IMR-90 (cell line): ENCODE data around the gene PSMB1. TPM values are rescaled to one million over a fixed set of nuclear protein-coding genes. Genes with fewer than 3 reads are reported as not detected.

Source experiments
- ATAC-seq: fragments of 200-7000 bp; cut with Tn5 transposase; 2 replicates; pipeline ENCODE4 v1.9.1; 2020; ENCODE audit warnings: low read depth, mild to moderate bottlenecking, moderate library complexity
- BruUV-seq: library from RNA; stranded (reverse); fragments of 400-500 nt; replicated peaks from 2 replicates; lab custom pipeline; 2021; lab: Mats Ljungman, UMichigan
- CTCF ChIA-PET: fragments of 300-600 bp; formaldehyde crosslinking; extraction: SDS; loops from one replicate; lab custom pipeline; 2021; ENCODE audit warnings: antibody characterized with exemption; lab: Yijun Ruan, JAX
- POLR2A ChIA-PET: fragments of 300-600 bp; sonication (Branson Sonifier 250); formaldehyde crosslinking; loops from one replicate; lab custom pipeline; 2022; ENCODE audit warnings: antibody characterized with exemption; ENCODE audit not compliant: unreplicated experiment; lab: Charles Lee
- DNase-seq: peaks from one replicate; pipeline ENCODE4 v3.0.0; 2013
- H2AFZ ChIP-seq: replicated peaks from 2 replicates; pipeline ENCODE3; 2013; ENCODE audit warnings: low read length, mild to moderate bottlenecking; ENCODE audit not compliant: poor library complexity
- H2AK5ac ChIP-seq: 2 replicates; pipeline ENCODE4 v1.6.1; 2013; ENCODE audit warnings: low read depth, low read length, inconsistent platforms
- H2AK9ac ChIP-seq: replicated peaks from 2 replicates; pipeline ENCODE3; 2013; ENCODE audit warnings: mild to moderate bottlenecking, low read depth, low read length, moderate library complexity; ENCODE audit not compliant: poor library complexity
- H2BK120ac ChIP-seq: 2 replicates; pipeline ENCODE4 v1.6.1; 2013; ENCODE audit warnings: low read depth, low read length, inconsistent platforms
- H2BK15ac ChIP-seq: 3 replicates; pipeline ENCODE4 v1.6.1; 2013; ENCODE audit warnings: low read depth, low read length, inconsistent platforms
- H2BK20ac ChIP-seq: 2 replicates; pipeline ENCODE4 v1.6.1; 2013; ENCODE audit warnings: low read depth, mild to moderate bottlenecking, inconsistent platforms, low read length, moderate library complexity
- H2BK5ac ChIP-seq: 2 replicates; pipeline ENCODE4 v1.6.1; 2013; ENCODE audit warnings: mild to moderate bottlenecking, low read depth, low read length, inconsistent platforms; ENCODE audit not compliant: poor library complexity, severe bottlenecking
- H3K14ac ChIP-seq: replicated peaks from 2 replicates; pipeline ENCODE4 v1.6.1; 2013; ENCODE audit warnings: low read depth, low read length, inconsistent platforms
- H3K18ac ChIP-seq: 2 replicates; pipeline ENCODE4 v1.6.1; 2013; ENCODE audit warnings: low read depth, low read length, control low read depth
- H3K23ac ChIP-seq: 2 replicates; pipeline ENCODE4 v1.6.1; 2013; ENCODE audit warnings: low read depth, low read length, inconsistent platforms
- H3K27ac ChIP-seq: 2 replicates; pipeline ENCODE4 v1.5.1; 2013; ENCODE audit warnings: mild to moderate bottlenecking, control low read depth, low read length; ENCODE audit not compliant: insufficient read depth
- H3K27me3 ChIP-seq: 2 replicates; pipeline ENCODE4 v1.6.1; 2013; ENCODE audit warnings: low read length; ENCODE audit not compliant: control insufficient read depth, insufficient read depth
- H3K36me3 ChIP-seq: 2 replicates; pipeline ENCODE4 v1.6.1; 2013; ENCODE audit warnings: low read length, mixed read lengths; ENCODE audit not compliant: control insufficient read depth, insufficient read depth
- H3K4ac ChIP-seq: 2 replicates; pipeline ENCODE4 v1.6.1; 2013; ENCODE audit warnings: low read depth, low read length, inconsistent platforms
- H3K4me1 ChIP-seq: 2 replicates; pipeline ENCODE4 v1.6.1; 2013; ENCODE audit warnings: low read length, mixed read lengths; ENCODE audit not compliant: control insufficient read depth, insufficient read depth
- H3K4me2 ChIP-seq: 2 replicates; pipeline ENCODE4 v1.6.1; 2013; ENCODE audit warnings: low read depth, mild to moderate bottlenecking, control low read depth, low read length, moderate library complexity
- H3K4me3 ChIP-seq: 2 replicates; pipeline ENCODE4 v1.5.1; 2013; ENCODE audit warnings: low read depth, mild to moderate bottlenecking, control low read depth, low read length, moderate library complexity; ENCODE audit not compliant: insufficient read depth
- H3K56ac ChIP-seq: 2 replicates; pipeline ENCODE4 v1.6.1; 2013; ENCODE audit warnings: low read length, inconsistent platforms; ENCODE audit not compliant: insufficient read depth; ENCODE audit errors: extremely low read depth
- H3K79me1 ChIP-seq, 2 experiments: 2 replicates each; pipeline ENCODE4 v1.6.1; 2013; ENCODE audit warnings: low read length in 2 of 2, inconsistent platforms in 1 of 2, low read depth in 1 of 2
- H3K9ac ChIP-seq: 2 replicates; pipeline ENCODE4 v1.6.1; 2013; ENCODE audit warnings: low read depth, low read length, control low read depth
- H3K9me1 ChIP-seq: 2 replicates; pipeline ENCODE4 v1.6.1; 2013; ENCODE audit warnings: low read length, inconsistent platforms; ENCODE audit not compliant: insufficient read depth
- H3K9me3 ChIP-seq: 2 replicates; pipeline ENCODE4 v1.6.1; 2013; ENCODE audit warnings: low read length; ENCODE audit not compliant: control insufficient read depth, insufficient read depth
- H4K20me1 ChIP-seq: 2 replicates; pipeline ENCODE4 v1.6.1; 2013; ENCODE audit warnings: low read length, inconsistent platforms; ENCODE audit not compliant: insufficient read depth
- H4K5ac ChIP-seq: 2 replicates; pipeline ENCODE4 v1.6.1; 2013; ENCODE audit warnings: mild to moderate bottlenecking, low read depth, low read length, control low read depth
- H4K8ac ChIP-seq, 2 experiments: 2 replicates each; pipeline ENCODE4 v1.6.1; 2013; ENCODE audit warnings: low read depth in 2 of 2, low read length in 2 of 2, control low read depth in 1 of 2, inconsistent platforms in 1 of 2
- H4K91ac ChIP-seq: 2 replicates; pipeline ENCODE4 v1.6.1; 2013; ENCODE audit warnings: low read depth, low read length, inconsistent platforms; ENCODE audit not compliant: insufficient read depth
- BHLHE40 ChIP-seq: fragments of 150-350 bp; IDR thresholded peaks from 2 replicates; pipeline ENCODE4 v1.6.1; 2016; ENCODE audit warnings: mild to moderate bottlenecking, low read depth, low read length
- CEBPB ChIP-seq: IDR thresholded peaks from 2 replicates; pipeline ENCODE4 v1.6.1; 2012; ENCODE audit warnings: low read depth, low read length, improper control_type of control experiment
- FOS ChIP-seq: fragments of 150-350 bp; IDR thresholded peaks from 2 replicates; pipeline ENCODE4 v1.6.1; 2016; ENCODE audit warnings: low read depth, low read length
- MAFK ChIP-seq: IDR thresholded peaks from 2 replicates; pipeline ENCODE4 v1.6.1; 2012; ENCODE audit warnings: low read depth, low read length, improper control_type of control experiment
- MAZ ChIP-seq: IDR thresholded peaks from 2 replicates; pipeline ENCODE4 v1.6.1; 2012; ENCODE audit warnings: low read depth, mild to moderate bottlenecking, low read length, improper control_type of control experiment, moderate library complexity, borderline replicate concordance
- MXI1 ChIP-seq: IDR thresholded peaks from 2 replicates; pipeline ENCODE4 v1.6.1; 2012; ENCODE audit warnings: low read depth, mild to moderate bottlenecking, low read length, moderate library complexity, borderline replicate concordance
- NFE2L2 ChIP-seq: fragments of 150-350 bp; IDR thresholded peaks from 2 replicates; pipeline ENCODE4 v1.6.1; 2016; ENCODE audit warnings: low read depth, mild to moderate bottlenecking, low read length
- POLR2A ChIP-seq: IDR thresholded peaks from 2 replicates; pipeline ENCODE4 v1.6.1; 2012; ENCODE audit warnings: mild to moderate bottlenecking, low read depth, low read length
- RAD21 ChIP-seq: IDR thresholded peaks from 2 replicates; pipeline ENCODE4 v1.6.1; 2012; ENCODE audit warnings: low read length, improper control_type of control experiment
- RCOR1 ChIP-seq: IDR thresholded peaks from 2 replicates; pipeline ENCODE4 v1.6.1; 2012; ENCODE audit warnings: mild to moderate bottlenecking, low read length, improper control_type of control experiment; ENCODE audit not compliant: insufficient replicate concordance
- RFX5 ChIP-seq: IDR thresholded peaks from 2 replicates; pipeline ENCODE4 v1.8.0; 2012; ENCODE audit warnings: low read depth, mild to moderate bottlenecking, low read length, moderate library complexity
- SMC3 ChIP-seq: fragments of 150-350 bp; IDR thresholded peaks from 2 replicates; pipeline ENCODE4 v1.6.1; 2016; ENCODE audit warnings: low read depth, mild to moderate bottlenecking, antibody characterized with exemption, low read length, moderate library complexity
- WGBS, 2 experiments: methylation state at CpG; one replicate each; pipeline versions ENCODE4 v1.1.5 to v1.1.7; 2013; ENCODE audit warnings: missing lambda C conversion rate in 2 of 2; ENCODE audit not compliant: insufficient read length in 1 of 2; ENCODE audit errors: extremely low coverage in 2 of 2; 5-methylcytosine and 5-hydroxymethylcytosine counted together
- dilution Hi-C: fragments of 300-500 bp; cut with HindIII; formaldehyde crosslinking; loops from one replicate; pipeline ENCODE4 v1.14.3; 2018; ENCODE audit warnings: low sequenced_read_pairs; ENCODE audit not compliant: unreplicated experiment
- in situ Hi-C: fragments of 300-500 bp; cut with MboI; formaldehyde crosslinking; loops from 3 replicates; pipeline ENCODE4 v1.14.3; 2019; ENCODE audit warnings: low sequenced_read_pairs, inconsistent platforms, mixed read lengths
- intact Hi-C: fragments of 100-400 bp; cut with micrococcal nuclease; formaldehyde crosslinking; loops from 2 replicates; pipeline ENCODE4 v1.10.0; 2022
- polyA plus RNA-seq, 3 experiments: library from polyadenylated mRNA; depleted of rRNA; stranded (reverse); fragments of >200 nt; gene quantifications; 2 replicates each; pipeline ENCODE4 v1.2.3, GENCODE V29; 2012; ENCODE audit warnings: low replicate concordance in 1 of 3
- total RNA-seq: library from RNA; depleted of rRNA; stranded (reverse); fragments of >200 nt; gene quantifications from 2 replicates; pipeline ENCODE4 v1.2.3, GENCODE V29; 2012
- TF ChIP-seq, protein P1 (sequence below): fragments of 150-350 bp; IDR thresholded peaks from 2 replicates; pipeline ENCODE4 v1.6.1; 2016; ENCODE audit warnings: low read depth, mild to moderate bottlenecking, low read length, moderate library complexity, borderline replicate concordance
- TF ChIP-seq, protein P2 (sequence below): conservative IDR thresholded peaks from 2 replicates; pipeline ENCODE4 v1.5.1; 2012; ENCODE audit warnings: mild to moderate bottlenecking, low read depth, low read length, improper control_type of control experiment
- TF ChIP-seq, protein P3 (sequence below): fragments of 150-350 bp; IDR thresholded peaks from 2 replicates; pipeline ENCODE4 v1.6.1; 2017; ENCODE audit warnings: mild to moderate bottlenecking, antibody characterized with exemption, low read length, low read depth

Gene PSMB1
- total and polyA plus RNA-seq, 2 of the 4 experiments (the other 2 are of a cell fraction) = 450 to 508 TPM

DNA sequence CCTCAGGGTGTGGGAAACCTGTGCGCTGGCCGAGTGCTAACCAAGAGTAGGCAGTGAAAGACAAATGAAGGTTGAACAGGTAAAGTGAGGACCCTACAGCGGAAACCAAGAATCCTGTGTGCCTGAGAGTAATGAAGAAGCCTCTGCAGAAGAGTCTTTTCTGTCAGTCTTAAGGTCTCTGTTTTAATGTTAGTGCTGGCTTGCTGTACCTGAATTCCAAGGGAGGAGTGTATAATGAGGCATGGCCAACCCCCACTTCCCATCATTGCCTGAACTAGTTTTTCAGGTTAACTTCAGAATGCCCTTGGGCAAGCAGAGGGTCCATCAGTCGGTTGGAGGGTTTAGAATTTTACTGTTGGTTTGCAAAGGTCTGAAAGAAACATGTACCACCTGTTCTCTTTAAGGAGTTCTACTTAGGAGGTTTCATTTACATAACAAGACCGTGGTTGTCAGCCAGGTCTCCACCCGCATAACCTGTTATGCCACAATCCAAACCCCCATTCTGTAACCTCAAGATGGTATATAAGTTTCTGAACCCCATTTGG lies 31.9 kb upstream of the PSMB1 start:
- peak overlapping the region; percentile 47 for H4K5ac ChIP-seq
- no TSS peak for BruUV-seq
- peak overlapping the region; percentile 24; the same call in 1 of the 2 replicates for H4K91ac ChIP-seq
- H2BK15ac ChIP-seq = no peak overlapping the region
- no peak overlapping the region for H2BK20ac ChIP-seq
- TF ChIP-seq MAZ (no peak), RCOR1 (no peak), BHLHE40 (no peak), POLR2A (no peak), MAFK (no peak), NFE2L2 (no peak), RAD21 (no peak), FOS (no peak), MXI1 (no peak), SMC3 (no peak), RFX5 (no peak), CEBPB (no peak)
- TF ChIP-seq, protein P1, sequence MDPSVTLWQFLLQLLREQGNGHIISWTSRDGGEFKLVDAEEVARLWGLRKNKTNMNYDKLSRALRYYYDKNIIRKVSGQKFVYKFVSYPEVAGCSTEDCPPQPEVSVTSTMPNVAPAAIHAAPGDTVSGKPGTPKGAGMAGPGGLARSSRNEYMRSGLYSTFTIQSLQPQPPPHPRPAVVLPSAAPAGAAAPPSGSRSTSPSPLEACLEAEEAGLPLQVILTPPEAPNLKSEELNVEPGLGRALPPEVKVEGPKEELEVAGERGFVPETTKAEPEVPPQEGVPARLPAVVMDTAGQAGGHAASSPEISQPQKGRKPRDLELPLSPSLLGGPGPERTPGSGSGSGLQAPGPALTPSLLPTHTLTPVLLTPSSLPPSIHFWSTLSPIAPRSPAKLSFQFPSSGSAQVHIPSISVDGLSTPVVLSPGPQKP = no peak
- TF ChIP-seq, protein P2, sequence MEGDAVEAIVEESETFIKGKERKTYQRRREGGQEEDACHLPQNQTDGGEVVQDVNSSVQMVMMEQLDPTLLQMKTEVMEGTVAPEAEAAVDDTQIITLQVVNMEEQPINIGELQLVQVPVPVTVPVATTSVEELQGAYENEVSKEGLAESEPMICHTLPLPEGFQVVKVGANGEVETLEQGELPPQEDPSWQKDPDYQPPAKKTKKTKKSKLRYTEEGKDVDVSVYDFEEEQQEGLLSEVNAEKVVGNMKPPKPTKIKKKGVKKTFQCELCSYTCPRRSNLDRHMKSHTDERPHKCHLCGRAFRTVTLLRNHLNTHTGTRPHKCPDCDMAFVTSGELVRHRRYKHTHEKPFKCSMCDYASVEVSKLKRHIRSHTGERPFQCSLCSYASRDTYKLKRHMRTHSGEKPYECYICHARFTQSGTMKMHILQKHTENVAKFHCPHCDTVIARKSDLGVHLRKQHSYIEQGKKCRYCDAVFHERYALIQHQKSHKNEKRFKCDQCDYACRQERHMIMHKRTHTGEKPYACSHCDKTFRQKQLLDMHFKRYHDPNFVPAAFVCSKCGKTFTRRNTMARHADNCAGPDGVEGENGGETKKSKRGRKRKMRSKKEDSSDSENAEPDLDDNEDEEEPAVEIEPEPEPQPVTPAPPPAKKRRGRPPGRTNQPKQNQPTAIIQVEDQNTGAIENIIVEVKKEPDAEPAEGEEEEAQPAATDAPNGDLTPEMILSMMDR = no peak
- TF ChIP-seq, protein P3, sequence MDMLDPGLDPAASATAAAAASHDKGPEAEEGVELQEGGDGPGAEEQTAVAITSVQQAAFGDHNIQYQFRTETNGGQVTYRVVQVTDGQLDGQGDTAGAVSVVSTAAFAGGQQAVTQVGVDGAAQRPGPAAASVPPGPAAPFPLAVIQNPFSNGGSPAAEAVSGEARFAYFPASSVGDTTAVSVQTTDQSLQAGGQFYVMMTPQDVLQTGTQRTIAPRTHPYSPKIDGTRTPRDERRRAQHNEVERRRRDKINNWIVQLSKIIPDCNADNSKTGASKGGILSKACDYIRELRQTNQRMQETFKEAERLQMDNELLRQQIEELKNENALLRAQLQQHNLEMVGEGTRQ = no peak
- no peak overlapping the region for H2BK120ac ChIP-seq
- ChIA-PET POLR2A (no interaction called here), CTCF (no interaction called here)
- no peaks in the 10 kb centered on the region; the same call in 1 of the 2 replicates for H3K9me1 ChIP-seq
- peak overlapping the region; percentile 59 for H3K27ac ChIP-seq
- H3K36me3 ChIP-seq = peaks cover 12% of the 10 kb centered on the region
- H2AFZ ChIP-seq = peak overlapping the region; percentile 91
- no peak overlapping the region for H3K18ac ChIP-seq
- no peaks in the 10 kb centered on the region; the same call in 1 of the 2 replicates for H4K20me1 ChIP-seq
- H3K4me1 ChIP-seq = peaks cover 3% of the 10 kb centered on the region; the same call in 1 of the 2 replicates
- peak overlapping the region; percentile 78 for H3K9ac ChIP-seq
- peaks cover 11 to 29% of the 10 kb centered on the region in 2 experiments; a peak in 3 of 4 replicates for H3K79me1 ChIP-seq
- peak overlapping the region; percentile 70 for H3K4me3 ChIP-seq
- H4K8ac ChIP-seq = peak overlapping the region; percentile 79 to 83
- H3K23ac ChIP-seq = no peak overlapping the region
- peak overlapping the region; percentile 5 for H2AK9ac ChIP-seq
- peak overlapping the region; percentile 67; the same call in 1 of the 2 replicates for H3K14ac ChIP-seq
- intact Hi-C loops = no loop called here
- H3K9me3 ChIP-seq = no peaks in the 10 kb centered on the region
- in situ Hi-C loops = no loop called here
- H2BK5ac ChIP-seq = peak overlapping the region; percentile 16
- peak overlapping the region; percentile 91 for H3K4me2 ChIP-seq
- H2AK5ac ChIP-seq = no peak overlapping the region
- peak overlapping the region; percentile 66 for H3K56ac ChIP-seq
- DNase-seq = no peak
- peak overlapping the region; percentile 73 for H3K4ac ChIP-seq
- H3K27me3 ChIP-seq = no peaks in the 10 kb centered on the region
- no CpG with 5 or more reads among the region's 6 CpGs for WGBS, 2 experiments
- no peak for ATAC-seq
- dilution Hi-C loops = no loop called here
